WTC11 (cell line): ENCODE results near the gene MRPS30.

Experiments used
- CTCF ChIP-seq: fragments of 200-600 bp; IDR thresholded peaks from 2 replicates; pipeline ENCODE4 v1.8.0; 2022; ENCODE audit warnings: antibody characterized with exemption
- HMGA2 ChIP-seq: fragments of 250-450 bp; sonication (Bioruptor Pico); IDR thresholded peaks from 2 replicates; pipeline ENCODE4 v1.4.0; 2021; ENCODE audit warnings: mild to moderate bottlenecking, moderate library complexity
- JUN ChIP-seq: sonication (generic); formaldehyde crosslinking; IDR thresholded peaks from 2 replicates; pipeline ENCODE4 v1.8.0; 2023; ENCODE audit warnings: mild to moderate bottlenecking, missing genetic modification reagents
- USF2 ChIP-seq: sonication (generic); formaldehyde crosslinking; IDR thresholded peaks from 2 replicates; pipeline ENCODE4 v1.8.1; 2023; ENCODE audit warnings: mild to moderate bottlenecking, missing genetic modification reagents, moderate library complexity
- ZBTB43 ChIP-seq: sonication (generic); formaldehyde crosslinking; IDR thresholded peaks from 2 replicates; pipeline ENCODE4 v1.8.1; 2023; ENCODE audit warnings: mild to moderate bottlenecking, missing genetic modification reagents
- ZNF425 ChIP-seq: fragments of 250-450 bp; sonication (Bioruptor Pico); conservative IDR thresholded peaks from 2 replicates; pipeline ENCODE4 v1.9.0; 2021; ENCODE audit warnings: mild to moderate bottlenecking
- TF ChIP-seq, protein P1 (sequence below): sonication (generic); formaldehyde crosslinking; IDR thresholded peaks from 2 replicates; pipeline ENCODE4 v1.8.1; 2022; ENCODE audit warnings: missing genetic modification reagents, borderline replicate concordance

DNA sequence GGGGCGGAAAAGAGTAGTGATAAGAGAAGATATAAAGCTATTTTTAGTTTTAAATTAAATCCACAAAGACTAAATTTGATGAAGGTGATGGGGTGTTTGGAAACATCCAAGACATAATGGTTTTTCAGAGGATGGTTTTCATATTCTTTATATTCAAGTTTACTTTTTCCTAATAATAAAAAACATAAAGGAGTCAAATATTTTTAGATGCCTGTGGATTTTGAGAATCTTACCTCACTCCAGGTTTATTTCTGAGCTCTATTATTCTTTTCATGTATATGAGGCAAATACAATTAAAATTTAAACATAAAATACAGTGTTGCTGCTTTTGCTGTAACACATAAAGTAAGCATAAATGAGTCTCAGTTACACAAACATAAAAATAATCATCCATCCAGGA, 22.2 kb downstream of the MRPS30 start:
- TF ChIP-seq CTCF (no peak), JUN (CRISPR knock-in tag) (no peak), ZNF425 (no peak), USF2 (CRISPR knock-in tag) (no peak), ZBTB43 (CRISPR knock-in tag) (no peak), HMGA2 (CRISPR knock-in tag) (no peak)
- TF ChIP-seq, protein P1, sequence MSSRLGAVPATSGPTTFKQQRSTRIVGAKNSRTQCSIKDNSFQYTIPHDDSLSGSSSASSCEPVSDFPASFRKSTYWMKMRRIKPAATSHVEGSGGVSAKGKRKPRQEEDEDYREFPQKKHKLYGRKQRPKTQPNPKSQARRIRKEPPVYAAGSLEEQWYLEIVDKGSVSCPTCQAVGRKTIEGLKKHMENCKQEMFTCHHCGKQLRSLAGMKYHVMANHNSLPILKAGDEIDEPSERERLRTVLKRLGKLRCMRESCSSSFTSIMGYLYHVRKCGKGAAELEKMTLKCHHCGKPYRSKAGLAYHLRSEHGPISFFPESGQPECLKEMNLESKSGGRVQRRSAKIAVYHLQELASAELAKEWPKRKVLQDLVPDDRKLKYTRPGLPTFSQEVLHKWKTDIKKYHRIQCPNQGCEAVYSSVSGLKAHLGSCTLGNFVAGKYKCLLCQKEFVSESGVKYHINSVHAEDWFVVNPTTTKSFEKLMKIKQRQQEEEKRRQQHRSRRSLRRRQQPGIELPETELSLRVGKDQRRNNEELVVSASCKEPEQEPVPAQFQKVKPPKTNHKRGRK: no peak
